Hepatocyte (in vitro differentiated cells): ENCODE data around the gene NLK. TPM values are rescaled to one million over a fixed set of nuclear protein-coding genes. Genes with fewer than 3 reads are reported as not detected.

Source experiments
- DNase-seq: peaks from one replicate; pipeline ENCODE4 v3.0.0-alpha.2; 2016; ENCODE audit warnings: low spot score
- H2AFZ ChIP-seq: fragments of 200-600 bp; sonication (generic); 2 replicates; pipeline ENCODE4 v1.6.0; 2016; ENCODE audit warnings: antibody characterized with exemption, mild to moderate bottlenecking
- H3K27ac ChIP-seq: fragments of 200-600 bp; sonication (generic); 2 replicates; pipeline ENCODE4 v1.5.1; 2016; ENCODE audit warnings: mild to moderate bottlenecking
- H3K27me3 ChIP-seq: fragments of 200-600 bp; sonication (generic); 2 replicates; pipeline ENCODE4 v1.6.1; 2016
- H3K36me3 ChIP-seq: fragments of 200-600 bp; sonication (generic); replicated peaks from 2 replicates; pipeline ENCODE4 v1.5.1; 2016; ENCODE audit warnings: low read depth; ENCODE audit not compliant: insufficient read depth
- H3K4me1 ChIP-seq: fragments of 200-600 bp; sonication (generic); 2 replicates; pipeline ENCODE4 v1.5.1; 2016; ENCODE audit warnings: mild to moderate bottlenecking, moderate library complexity; ENCODE audit not compliant: insufficient read depth
- H3K4me2 ChIP-seq: fragments of 200-600 bp; sonication (generic); 2 replicates; pipeline ENCODE4 v1.6.0; 2016
- H3K4me3 ChIP-seq: fragments of 200-600 bp; sonication (generic); 2 replicates; pipeline ENCODE4 v1.5.1; 2016; ENCODE audit warnings: mild to moderate bottlenecking
- H3K79me2 ChIP-seq: fragments of 200-600 bp; sonication (generic); 2 replicates; pipeline ENCODE4 v1.6.0; 2017; ENCODE audit warnings: mild to moderate bottlenecking
- H3K9me2 ChIP-seq: fragments of 200-600 bp; sonication (generic); replicated peaks from 2 replicates; pipeline ENCODE4 v1.6.0; 2017; ENCODE audit warnings: mild to moderate bottlenecking; ENCODE audit not compliant: insufficient read depth
- H3K9me3 ChIP-seq: fragments of 200-600 bp; sonication (generic); 2 replicates; pipeline ENCODE4 v1.5.1; 2016; ENCODE audit warnings: low read depth, mild to moderate bottlenecking
- H4K20me1 ChIP-seq: fragments of 200-600 bp; sonication (generic); 2 replicates; pipeline ENCODE4 v1.6.0; 2016; ENCODE audit warnings: mild to moderate bottlenecking; ENCODE audit not compliant: insufficient read depth, poor library complexity, severe bottlenecking
- EZH2 ChIP-seq: fragments of 200-600 bp; sonication (generic); IDR thresholded peaks from 2 replicates; pipeline ENCODE4 v1.6.1; 2016; ENCODE audit warnings: antibody characterized with exemption, mild to moderate bottlenecking, borderline replicate concordance
- EZH2phosphoT487 ChIP-seq: fragments of 200-600 bp; sonication (generic); IDR thresholded peaks from one replicate; pipeline ENCODE4 v1.6.1; 2018; ENCODE audit warnings: antibody characterized with exemption, mild to moderate bottlenecking, low read depth, moderate library complexity; ENCODE audit not compliant: unreplicated experiment, severe bottlenecking
- WGBS: methylation state at CpG from one replicate; pipeline ENCODE4 v1.1.6; 2016; ENCODE audit warnings: low lambda C conversion rate; ENCODE audit errors: missing lambda C conversion rate; 5-methylcytosine and 5-hydroxymethylcytosine counted together
- polyA plus RNA-seq: library from polyadenylated mRNA; unstranded; fragments of >200 nt; fragmentation: Nextera tagmentation; extraction: Ambion mirVana; gene quantifications from 2 replicates; pipeline ENCODE4 v1.2.1, GENCODE V29; 2016
- total RNA-seq: library from RNA; depleted of rRNA; stranded (reverse); fragments of >200 nt; gene quantifications from 2 replicates; pipeline ENCODE4 v1.2.3, GENCODE V29; 2014
- TF ChIP-seq, protein P1 (sequence below): fragments of 200-600 bp; sonication (generic); IDR thresholded peaks from 2 replicates; pipeline ENCODE4 v1.5.1; 2016; ENCODE audit warnings: antibody characterized with exemption, mild to moderate bottlenecking; ENCODE audit not compliant: poor library complexity

The NLK gene
- total and polyA plus RNA-seq, 2 experiments from 2014 or later, result 5.2 to 24.9 TPM

DNA sequence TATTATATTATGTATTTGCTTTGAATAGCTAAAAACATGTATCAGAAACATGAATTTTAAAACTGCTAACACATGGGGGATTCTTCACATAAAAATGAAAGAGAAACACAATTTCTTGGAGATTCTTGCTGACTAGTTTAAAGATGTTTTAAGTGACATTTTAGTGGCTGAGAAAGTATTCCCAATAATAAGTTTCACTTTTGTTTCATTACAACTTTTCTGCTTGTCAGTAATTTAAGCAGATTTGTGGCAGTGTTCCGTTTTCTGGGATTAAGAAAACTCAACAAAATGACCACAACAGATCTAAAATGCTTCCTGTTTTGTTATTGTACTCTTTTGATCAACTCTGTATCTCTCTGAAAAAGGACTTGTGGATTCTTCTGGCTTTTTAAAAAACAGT, 75.9 kb downstream of the NLK start:
- Histone ChIP-seq H3K79me2 (peaks cover 27% of the 10 kb centered on the region), H3K4me3 (no peak overlapping the region), H3K27me3 (no peaks in the 10 kb centered on the region), H3K4me1 (peaks cover 11% of the 10 kb centered on the region), H4K20me1 (no peaks in the 10 kb centered on the region), H3K27ac (peak overlapping the region; percentile 4), H3K4me2 (peak overlapping the region; percentile 47), H3K9me3 (no peaks in the 10 kb centered on the region), H3K36me3 (no peaks in the 10 kb centered on the region), H2AFZ (no peak overlapping the region), H3K9me2 (no peaks in the 10 kb centered on the region)
- WGBS, result 60% methylated on average over 1 of the region's 1 CpG
- TF ChIP-seq, protein P1, sequence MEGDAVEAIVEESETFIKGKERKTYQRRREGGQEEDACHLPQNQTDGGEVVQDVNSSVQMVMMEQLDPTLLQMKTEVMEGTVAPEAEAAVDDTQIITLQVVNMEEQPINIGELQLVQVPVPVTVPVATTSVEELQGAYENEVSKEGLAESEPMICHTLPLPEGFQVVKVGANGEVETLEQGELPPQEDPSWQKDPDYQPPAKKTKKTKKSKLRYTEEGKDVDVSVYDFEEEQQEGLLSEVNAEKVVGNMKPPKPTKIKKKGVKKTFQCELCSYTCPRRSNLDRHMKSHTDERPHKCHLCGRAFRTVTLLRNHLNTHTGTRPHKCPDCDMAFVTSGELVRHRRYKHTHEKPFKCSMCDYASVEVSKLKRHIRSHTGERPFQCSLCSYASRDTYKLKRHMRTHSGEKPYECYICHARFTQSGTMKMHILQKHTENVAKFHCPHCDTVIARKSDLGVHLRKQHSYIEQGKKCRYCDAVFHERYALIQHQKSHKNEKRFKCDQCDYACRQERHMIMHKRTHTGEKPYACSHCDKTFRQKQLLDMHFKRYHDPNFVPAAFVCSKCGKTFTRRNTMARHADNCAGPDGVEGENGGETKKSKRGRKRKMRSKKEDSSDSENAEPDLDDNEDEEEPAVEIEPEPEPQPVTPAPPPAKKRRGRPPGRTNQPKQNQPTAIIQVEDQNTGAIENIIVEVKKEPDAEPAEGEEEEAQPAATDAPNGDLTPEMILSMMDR, result no peak
- no peak for TF ChIP-seq EZH2phosphoT487
- no peak for TF ChIP-seq EZH2
- no peak for DNase-seq

DNA sequence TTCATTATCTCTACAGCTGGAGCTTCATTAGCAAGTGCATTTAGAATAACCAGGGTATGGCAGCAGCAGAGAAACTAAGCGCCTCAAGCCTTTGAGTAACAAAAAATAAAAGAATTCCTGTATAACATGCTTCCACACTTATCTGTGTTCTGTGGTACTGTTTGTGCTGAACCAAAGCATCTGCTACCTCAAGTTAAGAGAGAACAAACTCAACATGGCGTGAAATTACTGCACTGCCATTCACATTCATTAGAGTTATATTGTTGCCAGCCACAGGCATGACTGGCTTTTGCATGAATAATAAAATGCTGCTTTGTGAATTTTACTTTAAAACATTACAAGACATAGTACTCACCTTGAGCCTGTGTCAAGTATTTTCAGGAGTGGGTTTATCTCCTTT, 76.6 kb downstream of the NLK start:
- Histone ChIP-seq H4K20me1 (no peaks in the 10 kb centered on the region), H2AFZ (no peak overlapping the region), H3K4me2 (peak overlapping the region; percentile 47), H3K4me3 (no peak overlapping the region), H3K9me3 (no peaks in the 10 kb centered on the region), H3K4me1 (peaks cover 11% of the 10 kb centered on the region), H3K36me3 (no peaks in the 10 kb centered on the region), H3K79me2 (peaks cover 20% of the 10 kb centered on the region), H3K27me3 (no peaks in the 10 kb centered on the region), H3K27ac (no peak overlapping the region), H3K9me2 (no peaks in the 10 kb centered on the region)
- WGBS, result 100% methylated on average over 2 of the region's 2 CpGs
- no peak for DNase-seq
- TF ChIP-seq EZH2 (no peak), EZH2phosphoT487 (no peak)
- TF ChIP-seq, protein P1, result no peak

DNA sequence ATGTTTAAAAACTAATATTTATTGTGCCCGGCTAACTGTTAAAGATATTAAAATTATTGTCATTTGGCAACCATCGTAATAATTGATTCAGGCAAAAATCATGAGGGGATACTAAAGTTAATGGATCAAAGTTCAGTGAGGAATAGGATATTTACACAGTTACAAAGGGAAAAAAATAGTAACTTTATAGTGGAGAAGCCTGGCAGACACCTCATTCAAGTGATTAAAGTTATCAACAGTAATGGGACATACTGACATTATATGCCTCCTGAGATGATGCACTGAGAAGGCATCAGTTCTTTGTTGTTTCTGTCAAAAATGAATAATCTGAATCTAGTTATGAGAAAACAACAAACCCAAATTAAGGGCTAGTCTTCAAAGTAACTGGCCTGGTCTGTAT, 77.1 kb downstream of the NLK start:
- H3K4me3 ChIP-seq, result no peak overlapping the region
- H3K9me3 ChIP-seq, result no peaks in the 10 kb centered on the region
- H3K79me2 ChIP-seq, result peaks cover 16% of the 10 kb centered on the region
- no peak overlapping the region for H3K27ac ChIP-seq
- 98% methylated on average over 2 of the region's 2 CpGs for WGBS
- no peaks in the 10 kb centered on the region for H3K27me3 ChIP-seq
- no peaks in the 10 kb centered on the region for H3K36me3 ChIP-seq
- no peaks in the 10 kb centered on the region for H3K9me2 ChIP-seq
- no peaks in the 10 kb centered on the region for H4K20me1 ChIP-seq
- no peak overlapping the region for H3K4me2 ChIP-seq
- TF ChIP-seq EZH2 (no peak), EZH2phosphoT487 (no peak)
- TF ChIP-seq, protein P1, result no peak
- DNase-seq, result no peak
- H2AFZ ChIP-seq, result no peak overlapping the region
- peaks cover 12% of the 10 kb centered on the region for H3K4me1 ChIP-seq

DNA sequence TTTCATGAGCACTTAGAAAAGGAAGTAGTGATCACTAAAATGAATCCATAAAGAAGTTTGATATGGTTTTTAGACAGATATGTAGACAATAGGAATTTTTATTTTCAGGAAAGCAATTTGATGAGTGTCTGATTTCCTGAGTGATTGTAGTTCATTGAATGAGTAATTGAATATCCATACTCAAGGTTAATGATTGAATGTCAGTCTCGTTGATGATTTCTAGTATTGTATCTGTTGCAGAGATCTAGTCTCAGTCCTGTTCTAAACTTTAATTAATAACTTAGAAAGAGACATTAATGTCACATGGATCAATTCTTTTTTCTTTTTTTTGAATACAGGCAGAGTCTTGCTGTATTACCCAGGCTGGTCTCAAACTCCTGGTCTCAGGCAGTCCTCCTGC, 78.3 kb downstream of the NLK start:
- 94% methylated on average over 1 of the region's 1 CpG for WGBS
- Histone ChIP-seq H3K9me2 (no peaks in the 10 kb centered on the region), H3K27me3 (no peaks in the 10 kb centered on the region), H3K9me3 (no peaks in the 10 kb centered on the region), H3K36me3 (no peaks in the 10 kb centered on the region), H3K27ac (no peak overlapping the region), H4K20me1 (no peaks in the 10 kb centered on the region), H3K4me1 (peaks cover 15% of the 10 kb centered on the region), H3K4me3 (no peak overlapping the region), H2AFZ (no peak overlapping the region), H3K4me2 (no peak overlapping the region), H3K79me2 (peaks cover 16% of the 10 kb centered on the region)
- DNase-seq, result no peak
- TF ChIP-seq, protein P1, result no peak
- TF ChIP-seq EZH2 (no peak), EZH2phosphoT487 (no peak)
